ENCODE measurements around the gene RANBP17.

DNA sequence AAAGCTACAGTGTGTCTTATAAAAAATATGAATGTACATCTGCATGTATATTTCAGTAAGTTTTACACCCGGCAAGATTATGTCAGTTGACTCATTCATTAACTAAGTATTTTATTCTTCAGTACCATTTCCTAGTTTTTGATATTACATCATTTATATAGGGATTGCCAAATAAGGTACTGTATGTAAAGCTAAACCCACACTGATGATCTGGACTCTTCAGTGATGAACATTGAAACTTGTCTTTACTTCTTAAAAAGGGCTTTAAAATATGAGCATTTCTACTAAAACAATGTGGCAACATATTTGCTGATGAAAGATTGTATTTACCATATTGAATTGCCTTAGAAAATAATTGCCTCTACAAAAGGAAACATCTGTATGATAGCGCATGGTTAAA lies 295.5 kb downstream of the RANBP17 start:
- no peak for TF ChIP-seq CTCF (conservative IDR thresholded peaks at IDR 0.05 in 1 of 2, IDR thresholded peaks at IDR 0.05 in 1 of 2; ENCODE audit: low read depth in 1 of 2, low read length in 2 of 2)
- TF ChIP-seq EZH2 (IDR thresholded peaks at IDR 0.05; ENCODE audit: low read length, missing control alignments): no peak

All from fibroblast of lung (primary cell).